Measurements from ENCODE around the gene SLC5A6. TPM values are rescaled to one million over a fixed set of nuclear protein-coding genes. Genes with fewer than 3 reads are reported as not detected.

Gene SLC5A6
- polyA plus RNA-seq (2012; ENCODE audit: insufficient read length, low read depth): 71.1 TPM

GRCh38 chr2:27211943-27212625 is at the start of gene SLC5A6, which contains the start of gene ATRAID:
Gene SLC5A6, minus strand, starts transcription at chr2:27212268. Its CDS starts 4,618 bp downstream, at chr2:27207650.
Gene ATRAID, plus strand, starts transcription at chr2:27212041. Its CDS starts 328 bp downstream, at chr2:27212369.
- peak; percentile 50 for TF ChIP-seq FOXP2 (optimal IDR thresholded peaks at IDR 0.05; ENCODE audit: borderline replicate concordance, extremely low read depth, extremely low read length, insufficient read depth)
- no peak for TF ChIP-seq SIN3A (IDR thresholded peaks at IDR 0.05; ENCODE audit: borderline replicate concordance, insufficient read depth, low read length)
- TF ChIP-seq POLR2AphosphoS5 (IDR thresholded peaks at IDR 0.05; ENCODE audit: low read depth, low read length): peak; percentile 95
- peak; percentile 96; the same call in 1 of the 2 replicates for TF ChIP-seq TAF1 (IDR thresholded peaks at IDR 0.05; ENCODE audit: borderline replicate concordance, insufficient read depth, low read length)
- TF ChIP-seq, protein P1, sequence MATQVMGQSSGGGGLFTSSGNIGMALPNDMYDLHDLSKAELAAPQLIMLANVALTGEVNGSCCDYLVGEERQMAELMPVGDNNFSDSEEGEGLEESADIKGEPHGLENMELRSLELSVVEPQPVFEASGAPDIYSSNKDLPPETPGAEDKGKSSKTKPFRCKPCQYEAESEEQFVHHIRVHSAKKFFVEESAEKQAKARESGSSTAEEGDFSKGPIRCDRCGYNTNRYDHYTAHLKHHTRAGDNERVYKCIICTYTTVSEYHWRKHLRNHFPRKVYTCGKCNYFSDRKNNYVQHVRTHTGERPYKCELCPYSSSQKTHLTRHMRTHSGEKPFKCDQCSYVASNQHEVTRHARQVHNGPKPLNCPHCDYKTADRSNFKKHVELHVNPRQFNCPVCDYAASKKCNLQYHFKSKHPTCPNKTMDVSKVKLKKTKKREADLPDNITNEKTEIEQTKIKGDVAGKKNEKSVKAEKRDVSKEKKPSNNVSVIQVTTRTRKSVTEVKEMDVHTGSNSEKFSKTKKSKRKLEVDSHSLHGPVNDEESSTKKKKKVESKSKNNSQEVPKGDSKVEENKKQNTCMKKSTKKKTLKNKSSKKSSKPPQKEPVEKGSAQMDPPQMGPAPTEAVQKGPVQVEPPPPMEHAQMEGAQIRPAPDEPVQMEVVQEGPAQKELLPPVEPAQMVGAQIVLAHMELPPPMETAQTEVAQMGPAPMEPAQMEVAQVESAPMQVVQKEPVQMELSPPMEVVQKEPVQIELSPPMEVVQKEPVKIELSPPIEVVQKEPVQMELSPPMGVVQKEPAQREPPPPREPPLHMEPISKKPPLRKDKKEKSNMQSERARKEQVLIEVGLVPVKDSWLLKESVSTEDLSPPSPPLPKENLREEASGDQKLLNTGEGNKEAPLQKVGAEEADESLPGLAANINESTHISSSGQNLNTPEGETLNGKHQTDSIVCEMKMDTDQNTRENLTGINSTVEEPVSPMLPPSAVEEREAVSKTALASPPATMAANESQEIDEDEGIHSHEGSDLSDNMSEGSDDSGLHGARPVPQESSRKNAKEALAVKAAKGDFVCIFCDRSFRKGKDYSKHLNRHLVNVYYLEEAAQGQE (IDR thresholded peaks at IDR 0.05; ENCODE audit: insufficient read depth in 1 of 2, low read depth in 2 of 2, low read length in 2 of 2): no peak

GRCh38 chr2:27261241-27261925 is 49.3 kb upstream of the SLC5A6 start:
- no peak for TF ChIP-seq TAF1 (IDR thresholded peaks at IDR 0.05; ENCODE audit: borderline replicate concordance, insufficient read depth, low read length)
- no peak for TF ChIP-seq POLR2AphosphoS5 (IDR thresholded peaks at IDR 0.05; ENCODE audit: low read depth, low read length)
- no peak for TF ChIP-seq FOXP2 (optimal IDR thresholded peaks at IDR 0.05; ENCODE audit: borderline replicate concordance, extremely low read depth, extremely low read length, insufficient read depth)
- no peak for TF ChIP-seq SIN3A (IDR thresholded peaks at IDR 0.05; ENCODE audit: borderline replicate concordance, insufficient read depth, low read length)
- TF ChIP-seq, protein P1 (IDR thresholded peaks at IDR 0.05; ENCODE audit: insufficient read depth in 1 of 2, low read depth in 2 of 2, low read length in 2 of 2): no peak

- TF ChIP-seq, protein P1 (IDR thresholded peaks at IDR 0.05; ENCODE audit: insufficient read depth in 1 of 2, low read depth in 2 of 2, low read length in 2 of 2): no peak
- TF ChIP-seq SIN3A (IDR thresholded peaks at IDR 0.05; ENCODE audit: borderline replicate concordance, insufficient read depth, low read length): no peak
- no peak for TF ChIP-seq POLR2AphosphoS5 (IDR thresholded peaks at IDR 0.05; ENCODE audit: low read depth, low read length)
- TF ChIP-seq FOXP2 (optimal IDR thresholded peaks at IDR 0.05; ENCODE audit: borderline replicate concordance, extremely low read depth, extremely low read length, insufficient read depth): no peak
- no peak for TF ChIP-seq TAF1 (IDR thresholded peaks at IDR 0.05; ENCODE audit: borderline replicate concordance, insufficient read depth, low read length)
Observed at GRCh38 chr2:27258051-27258450, 46.0 kb upstream of the SLC5A6 start.

- TF ChIP-seq POLR2AphosphoS5 (IDR thresholded peaks at IDR 0.05; ENCODE audit: low read depth, low read length): no peak
- no peak for TF ChIP-seq FOXP2 (optimal IDR thresholded peaks at IDR 0.05; ENCODE audit: borderline replicate concordance, extremely low read depth, extremely low read length, insufficient read depth)
- TF ChIP-seq SIN3A (IDR thresholded peaks at IDR 0.05; ENCODE audit: borderline replicate concordance, insufficient read depth, low read length): no peak
- TF ChIP-seq, protein P1 (IDR thresholded peaks at IDR 0.05; ENCODE audit: insufficient read depth in 1 of 2, low read depth in 2 of 2, low read length in 2 of 2): no peak
- TF ChIP-seq TAF1 (IDR thresholded peaks at IDR 0.05; ENCODE audit: borderline replicate concordance, insufficient read depth, low read length): no peak
Observed at GRCh38 chr2:27256855-27257454, 44.9 kb upstream of the SLC5A6 start.
